Activated T-helper 1 cell treated with anti-CD3 and anti-CD28 coated beads, Interleukin-12 subunit alpha, Interleukin-12 subunit beta, Interleukin-2, Interleukin-4 antibody, amounts not matched to agents 30 ng/mL and 10 ng/mL and 1 ng/mL, durations not matched to agents 14 hours and 24 hours and 36 hours (primary cell): ENCODE measurements around the gene LAMTOR5. TPM values are rescaled to one million over a fixed set of nuclear protein-coding genes. Genes with fewer than 3 reads are reported as not detected.
"Not testable (repeated sequence)": the region's sequence is repeated elsewhere in the genome, so short reads cannot be mapped to it uniquely, and the experiment has no call there.

Experiments used
- DNase-seq: peaks from one replicate; pipeline ENCODE4 v3.0.0; 2021; ENCODE audit warnings: low spot score
- H3K27ac Mint-ChIP-seq: one replicate; pipeline ENCODE4 v1.8.0; 2021; ENCODE audit warnings: mild to moderate bottlenecking, mixed read lengths
- H3K27me3 Mint-ChIP-seq: one replicate; pipeline ENCODE4 v1.8.0; 2022; ENCODE audit warnings: mild to moderate bottlenecking, moderate library complexity, mixed read lengths; ENCODE audit not compliant: insufficient read depth
- H3K36me3 Mint-ChIP-seq: one replicate; pipeline ENCODE4 v1.8.0; 2021; ENCODE audit warnings: low read depth, mixed read lengths
- H3K4me1 Mint-ChIP-seq: one replicate; pipeline ENCODE4 v1.8.0; 2021; ENCODE audit warnings: low read depth, mixed read lengths
- H3K4me3 Mint-ChIP-seq: one replicate; pipeline ENCODE4 v1.8.0; 2021; ENCODE audit warnings: mild to moderate bottlenecking, moderate library complexity, mixed read lengths
- H3K9me3 Mint-ChIP-seq: one replicate; pipeline ENCODE4 v1.8.0; 2021; ENCODE audit warnings: mixed read lengths
- intact Hi-C: fragments of 100-400 bp; cut with micrococcal nuclease; formaldehyde crosslinking; loops from one replicate; pipeline ENCODE4 v1.15.1; 2024
- total RNA-seq: library from RNA; stranded (reverse); gene quantifications from 2 replicates; pipeline ENCODE4 v1.2.3, GENCODE V29; 2022

Gene LAMTOR5
- total RNA-seq, 1 donor from 2014 or later, result 163 TPM

- H3K4me1 Mint-ChIP-seq, DNase-seq, H3K36me3 Mint-ChIP-seq, H3K4me3 Mint-ChIP-seq, intact Hi-C loops, H3K27ac Mint-ChIP-seq, H3K9me3 Mint-ChIP-seq: not testable (repeated sequence)
- peaks cover 13% of the 10 kb centered on the region for H3K27me3 Mint-ChIP-seq
Observed at GRCh38 chr1:110439873-110440272, 32.4 kb upstream of the LAMTOR5 start.

GRCh38 chr1:110438893-110439292 lies 31.4 kb upstream of the LAMTOR5 start:
- Mint-ChIP-seq H3K36me3 (no peaks in the 10 kb centered on the region), H3K4me3 (no peak overlapping the region), H3K27me3 (peaks cover 15% of the 10 kb centered on the region), H3K9me3 (no peaks in the 10 kb centered on the region), H3K4me1 (no peaks in the 10 kb centered on the region), H3K27ac (no peak overlapping the region)
- no peak for DNase-seq
- intact Hi-C loops, result no loop called here

GRCh38 chr1:110437645-110438299 lies 30.3 kb upstream of the LAMTOR5 start:
- H3K4me3 Mint-ChIP-seq, H3K36me3 Mint-ChIP-seq, H3K9me3 Mint-ChIP-seq, DNase-seq, H3K4me1 Mint-ChIP-seq, H3K27ac Mint-ChIP-seq, intact Hi-C loops: not testable (repeated sequence)
- H3K27me3 Mint-ChIP-seq, result peaks cover 17% of the 10 kb centered on the region

GRCh38 chr1:110436635-110437034 lies 29.1 kb upstream of the LAMTOR5 start:
- intact Hi-C loops, result no loop called here
- Mint-ChIP-seq H3K4me1 (no peaks in the 10 kb centered on the region), H3K4me3 (no peak overlapping the region), H3K36me3 (no peaks in the 10 kb centered on the region), H3K27me3 (peaks cover 14% of the 10 kb centered on the region), H3K27ac (no peak overlapping the region), H3K9me3 (no peaks in the 10 kb centered on the region)
- DNase-seq, result no peak

DNA sequence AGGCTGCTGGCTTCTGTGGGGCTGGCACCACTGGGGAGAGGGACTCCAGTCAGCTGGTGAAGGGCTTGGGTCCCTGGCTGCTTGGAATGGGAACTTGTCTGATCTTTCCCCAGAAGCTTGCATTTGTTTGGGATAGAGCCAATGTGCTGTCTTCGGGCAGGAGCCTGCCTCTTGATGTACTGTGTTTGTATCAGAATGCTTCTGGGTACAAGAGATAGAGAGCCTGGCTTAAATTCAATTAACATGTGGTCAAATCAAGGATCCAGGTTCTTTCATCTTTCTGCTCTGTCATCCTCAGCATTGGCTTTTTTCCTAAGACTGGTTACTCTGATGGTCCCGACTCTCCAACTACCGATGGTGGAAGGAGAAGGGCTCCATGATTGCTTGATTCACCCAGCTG lies 27.5 kb upstream of the LAMTOR5 start:
- DNase-seq, result no peak
- H3K4me3 Mint-ChIP-seq, result no peak overlapping the region
- no peaks in the 10 kb centered on the region for H3K4me1 Mint-ChIP-seq
- peaks cover 13% of the 10 kb centered on the region for H3K27me3 Mint-ChIP-seq
- H3K27ac Mint-ChIP-seq, result no peak overlapping the region
- intact Hi-C loops, result no loop called here
- no peaks in the 10 kb centered on the region for H3K36me3 Mint-ChIP-seq
- H3K9me3 Mint-ChIP-seq, result no peaks in the 10 kb centered on the region

DNA sequence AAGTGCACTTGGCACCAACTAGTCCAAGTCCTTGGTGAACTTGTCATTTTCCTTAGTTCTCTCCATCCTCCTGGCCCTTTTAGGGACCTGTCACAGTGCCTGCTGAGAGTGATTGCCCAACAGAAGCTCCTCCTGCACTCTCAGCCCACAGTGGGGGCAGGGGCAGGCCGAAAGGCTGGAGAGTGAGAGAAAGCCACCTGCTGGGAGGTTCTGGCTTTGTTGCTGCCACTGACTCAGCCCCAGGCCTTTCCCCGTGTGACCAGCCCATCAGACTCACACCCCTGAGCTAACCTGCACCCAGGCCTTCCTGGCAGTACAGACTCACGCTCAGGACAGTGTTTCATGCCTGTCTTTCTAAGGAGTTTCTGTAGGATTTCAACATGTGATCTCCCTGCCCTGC lies 26.3 kb upstream of the LAMTOR5 start:
- intact Hi-C loops, result no loop called here
- H3K27me3 Mint-ChIP-seq, result peaks cover 13% of the 10 kb centered on the region
- no peak for DNase-seq
- no peak overlapping the region for H3K27ac Mint-ChIP-seq
- H3K36me3 Mint-ChIP-seq, result no peaks in the 10 kb centered on the region
- H3K4me1 Mint-ChIP-seq, result no peaks in the 10 kb centered on the region
- H3K4me3 Mint-ChIP-seq, result no peak overlapping the region
- no peaks in the 10 kb centered on the region for H3K9me3 Mint-ChIP-seq

- intact Hi-C loops, result no loop called here
- H3K36me3 Mint-ChIP-seq, result no peaks in the 10 kb centered on the region
- H3K27me3 Mint-ChIP-seq, result peaks cover 13% of the 10 kb centered on the region
- DNase-seq, result no peak
- no peaks in the 10 kb centered on the region for H3K4me1 Mint-ChIP-seq
- no peaks in the 10 kb centered on the region for H3K9me3 Mint-ChIP-seq
- no peak overlapping the region for H3K27ac Mint-ChIP-seq
- no peak overlapping the region for H3K4me3 Mint-ChIP-seq
Observed at GRCh38 chr1:110433213-110433612, 25.7 kb upstream of the LAMTOR5 start.

DNA sequence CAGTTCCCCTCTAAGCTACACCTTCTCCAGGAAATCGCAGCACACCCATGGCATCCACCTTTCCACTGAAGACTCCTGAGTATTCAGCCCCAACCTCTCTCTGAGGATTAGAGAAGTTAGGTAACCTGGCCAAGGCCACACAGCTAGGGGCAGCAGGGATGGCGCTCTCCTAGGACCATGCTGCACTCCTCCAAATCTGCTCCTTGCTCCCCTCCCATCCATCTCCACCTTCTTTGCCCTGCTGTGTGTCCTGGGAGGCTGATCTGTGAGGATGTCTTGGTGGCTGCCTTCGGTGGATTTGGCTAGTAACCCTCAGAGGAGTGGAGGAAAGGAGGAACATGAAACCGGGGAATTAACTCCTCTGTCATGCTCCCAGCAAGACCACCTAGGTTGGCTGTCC lies 23.4 kb upstream of the LAMTOR5 start:
- H3K9me3 Mint-ChIP-seq, result no peaks in the 10 kb centered on the region
- H3K27me3 Mint-ChIP-seq, result peaks cover 12% of the 10 kb centered on the region
- no peak overlapping the region for H3K4me3 Mint-ChIP-seq
- no peaks in the 10 kb centered on the region for H3K4me1 Mint-ChIP-seq
- intact Hi-C loops, result no loop called here
- no peak overlapping the region for H3K27ac Mint-ChIP-seq
- no peak for DNase-seq
- no peaks in the 10 kb centered on the region for H3K36me3 Mint-ChIP-seq

- Mint-ChIP-seq H3K27ac (no peak overlapping the region), H3K9me3 (no peaks in the 10 kb centered on the region), H3K4me3 (no peak overlapping the region), H3K27me3 (peaks cover 10% of the 10 kb centered on the region), H3K4me1 (no peaks in the 10 kb centered on the region), H3K36me3 (no peaks in the 10 kb centered on the region)
- DNase-seq, result no peak
- intact Hi-C loops, result no loop called here
Observed at GRCh38 chr1:110430366-110430765, 22.9 kb upstream of the LAMTOR5 start.

DNA sequence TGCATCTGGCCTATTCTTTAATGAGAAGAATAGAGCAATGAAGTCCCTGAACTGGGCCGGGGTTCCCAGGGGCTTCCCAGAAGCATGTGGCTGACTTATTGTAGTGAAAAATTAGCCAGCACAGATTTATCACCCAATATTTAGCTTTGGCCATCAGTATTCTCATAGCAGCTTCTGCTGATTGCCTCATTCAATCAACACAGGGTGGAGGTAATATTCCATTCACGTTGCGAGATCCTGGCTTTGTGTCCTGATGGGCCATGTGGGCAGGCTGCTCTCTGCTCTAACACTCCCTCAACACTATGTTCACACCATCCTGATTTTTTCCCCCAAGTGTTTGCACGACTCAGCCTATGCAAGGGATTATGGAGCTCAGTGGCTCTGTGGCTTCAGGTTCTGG lies 21.5 kb upstream of the LAMTOR5 start:
- no peak overlapping the region for H3K27ac Mint-ChIP-seq
- intact Hi-C loops, result no loop called here
- no peaks in the 10 kb centered on the region for H3K4me1 Mint-ChIP-seq
- DNase-seq, result no peak
- no peaks in the 10 kb centered on the region for H3K36me3 Mint-ChIP-seq
- H3K27me3 Mint-ChIP-seq, result peaks cover 6% of the 10 kb centered on the region
- no peaks in the 10 kb centered on the region for H3K9me3 Mint-ChIP-seq
- H3K4me3 Mint-ChIP-seq, result no peak overlapping the region

DNA sequence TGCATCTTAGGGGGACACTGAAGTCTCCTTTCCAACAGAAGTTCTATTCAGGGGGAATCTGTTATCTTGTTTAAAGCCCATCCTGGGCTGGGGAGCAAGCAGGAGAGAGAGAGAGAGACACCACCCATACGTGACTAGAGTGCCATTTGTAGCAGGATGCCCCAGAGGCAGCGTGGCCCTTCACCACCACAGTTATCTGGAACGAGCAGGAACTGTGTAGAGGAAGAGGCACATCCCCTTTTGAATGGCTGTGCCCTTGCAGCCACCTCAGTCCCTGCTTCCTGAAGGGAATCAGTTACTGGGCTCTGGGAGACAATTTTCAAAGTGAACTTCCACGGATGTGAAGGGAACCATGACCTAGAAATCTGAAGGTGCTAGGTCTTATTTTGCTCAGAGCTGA lies 19.4 kb upstream of the LAMTOR5 start:
- Mint-ChIP-seq H3K4me3 (no peak overlapping the region), H3K9me3 (no peaks in the 10 kb centered on the region), H3K27ac (no peak overlapping the region), H3K36me3 (no peaks in the 10 kb centered on the region), H3K27me3 (peaks cover 7% of the 10 kb centered on the region), H3K4me1 (no peaks in the 10 kb centered on the region)
- intact Hi-C loops, result no loop called here
- no peak for DNase-seq

- Mint-ChIP-seq H3K27me3 (peaks cover 5% of the 10 kb centered on the region), H3K27ac (no peak overlapping the region), H3K4me1 (peaks cover 7% of the 10 kb centered on the region), H3K4me3 (no peak overlapping the region), H3K9me3 (no peaks in the 10 kb centered on the region), H3K36me3 (no peaks in the 10 kb centered on the region)
- intact Hi-C loops, result no loop called here
- DNase-seq, result no peak
Observed at GRCh38 chr1:110425612-110426152, 18.2 kb upstream of the LAMTOR5 start.

GRCh38 chr1:110424699-110425611 lies 17.5 kb upstream of the LAMTOR5 start:
- intact Hi-C loops, result no loop called here
- H3K27ac Mint-ChIP-seq, result no peak overlapping the region
- peaks cover 7% of the 10 kb centered on the region for H3K4me1 Mint-ChIP-seq
- H3K4me3 Mint-ChIP-seq, result no peak overlapping the region
- H3K9me3 Mint-ChIP-seq, result no peaks in the 10 kb centered on the region
- H3K27me3 Mint-ChIP-seq, result peaks cover 5% of the 10 kb centered on the region
- no peak for DNase-seq
- H3K36me3 Mint-ChIP-seq, result no peaks in the 10 kb centered on the region
